Gastrocnemius medialis (tissue), 4 donors: ENCODE data around the gene EXTL1.

Experiments
- CTCF ChIP-seq, 5 experiments: fragments of 450-650 bp in 3 of 5; fragments of 200-600 bp in 2 of 5; sonication (generic) in 2 of 5; IDR thresholded peaks in 4 of 5; conservative IDR thresholded peaks in 1 of 5; 1 replicate in 4 of 5; 2 replicates in 1 of 5; pipeline ENCODE4 v1.5.1; 2016 to 2019; ENCODE audit warnings: antibody characterized with exemption in 5 of 5, mild to moderate bottlenecking in 3 of 5, moderate library complexity in 3 of 5
- POLR2A ChIP-seq, 2 donors: fragments of 450-650 bp; IDR thresholded peaks; one replicate each; pipeline ENCODE4 v1.6.1; 2017; ENCODE audit warnings: antibody characterized with exemption in 2 of 2, mild to moderate bottlenecking in 2 of 2, moderate library complexity in 2 of 2

GRCh38 chr1:25990251-25990650 lies 31.3 kb upstream of the EXTL1 start:
- TF ChIP-seq POLR2A (IDR thresholded peaks at IDR 0.05) (no peak), CTCF (IDR thresholded peaks at IDR 0.05 in 4 of 5, conservative IDR thresholded peaks at IDR 0.05 in 1 of 5) (no peak)
